OCI-LY3 (cell line): ENCODE results near the gene TNNT3.

Experiments
- EZH2phosphoT487 ChIP-seq: fragments of 200-600 bp; shearing (Covaris generic); IDR thresholded peaks from 2 replicates; pipeline ENCODE4 v1.6.1; 2018; ENCODE audit warnings: antibody characterized with exemption, mixed run types, low read depth
- TF ChIP-seq, protein P1 (sequence below): fragments of 200-600, 300-600 bp; sonication (generic); IDR thresholded peaks from 2 replicates; pipeline ENCODE4 v1.5.1; 2014; ENCODE audit warnings: antibody characterized with exemption, low read length, low read depth

DNA sequence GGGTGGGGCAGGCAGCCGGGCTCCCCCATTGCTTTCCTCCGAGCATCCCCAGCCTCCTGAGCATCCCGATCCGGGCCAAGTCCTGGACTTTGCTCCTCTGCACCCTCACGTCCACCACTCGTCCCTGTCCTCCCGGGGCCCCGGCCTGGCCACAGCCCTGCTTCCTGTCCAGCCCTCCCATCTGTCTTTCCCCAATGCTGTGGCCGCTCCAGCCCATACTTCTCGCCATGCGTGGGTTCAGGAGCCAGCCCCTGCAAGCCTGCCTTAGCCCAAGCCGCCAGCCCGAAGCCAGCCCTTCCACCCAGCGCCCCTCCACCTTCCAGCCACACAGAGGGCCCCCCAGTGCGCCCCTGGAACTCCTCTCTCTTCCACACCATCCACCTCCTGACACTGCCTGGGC, 51.5 kb downstream of the TNNT3 start:
- TF ChIP-seq, protein P1, sequence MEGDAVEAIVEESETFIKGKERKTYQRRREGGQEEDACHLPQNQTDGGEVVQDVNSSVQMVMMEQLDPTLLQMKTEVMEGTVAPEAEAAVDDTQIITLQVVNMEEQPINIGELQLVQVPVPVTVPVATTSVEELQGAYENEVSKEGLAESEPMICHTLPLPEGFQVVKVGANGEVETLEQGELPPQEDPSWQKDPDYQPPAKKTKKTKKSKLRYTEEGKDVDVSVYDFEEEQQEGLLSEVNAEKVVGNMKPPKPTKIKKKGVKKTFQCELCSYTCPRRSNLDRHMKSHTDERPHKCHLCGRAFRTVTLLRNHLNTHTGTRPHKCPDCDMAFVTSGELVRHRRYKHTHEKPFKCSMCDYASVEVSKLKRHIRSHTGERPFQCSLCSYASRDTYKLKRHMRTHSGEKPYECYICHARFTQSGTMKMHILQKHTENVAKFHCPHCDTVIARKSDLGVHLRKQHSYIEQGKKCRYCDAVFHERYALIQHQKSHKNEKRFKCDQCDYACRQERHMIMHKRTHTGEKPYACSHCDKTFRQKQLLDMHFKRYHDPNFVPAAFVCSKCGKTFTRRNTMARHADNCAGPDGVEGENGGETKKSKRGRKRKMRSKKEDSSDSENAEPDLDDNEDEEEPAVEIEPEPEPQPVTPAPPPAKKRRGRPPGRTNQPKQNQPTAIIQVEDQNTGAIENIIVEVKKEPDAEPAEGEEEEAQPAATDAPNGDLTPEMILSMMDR = no peak
- TF ChIP-seq EZH2phosphoT487 = no peak
